Natural killer cell (primary cell): ENCODE results near the gene CASP1. TPM values are rescaled to one million over a fixed set of nuclear protein-coding genes. Genes with fewer than 3 reads are reported as not detected.

Source experiments
- ATAC-seq, 3 donors: fragments of 150-1000 bp in 2 of 3; fragments of 200-7000 bp in 1 of 3; cut with Tn5 transposase; 1 replicate in 1 of 3; 2 replicates in 2 of 3; pipeline ENCODE4 v1.10.0; 2021; ENCODE audit warnings: mild to moderate bottlenecking in 2 of 3, moderate library complexity in 2 of 3
- DNase-seq, 2 donors: peaks; one replicate each; pipeline versions ENCODE4 v3.0.0 to v3.0.0-alpha.2; 2013 to 2021; ENCODE audit warnings: mixed read lengths in 1 of 2
- H3K27ac ChIP-seq: one replicate; pipeline ENCODE4 v1.5.1; 2013; ENCODE audit warnings: mild to moderate bottlenecking, low read length
- H3K27me3 ChIP-seq: one replicate; pipeline ENCODE4 v1.6.1; 2013; ENCODE audit warnings: low read length; ENCODE audit not compliant: control insufficient read depth, insufficient read depth
- H3K36me3 ChIP-seq: one replicate; pipeline ENCODE4 v1.6.1; 2013; ENCODE audit warnings: low read length; ENCODE audit not compliant: control insufficient read depth, insufficient read depth
- H3K4me1 ChIP-seq: one replicate; pipeline ENCODE4 v1.6.1; 2013; ENCODE audit warnings: low read length; ENCODE audit not compliant: control insufficient read depth, insufficient read depth
- H3K4me3 ChIP-seq: one replicate; pipeline ENCODE4 v1.5.1; 2013; ENCODE audit warnings: low read length
- H3K9me3 ChIP-seq: one replicate; pipeline ENCODE4 v1.6.1; 2013; ENCODE audit warnings: low read length; ENCODE audit not compliant: control insufficient read depth, insufficient read depth
- H3K27ac Mint-ChIP-seq, 2 donors: one replicate each; pipeline ENCODE4 v1.8.0; 2022; ENCODE audit warnings: mild to moderate bottlenecking in 2 of 2, mixed read lengths in 2 of 2, moderate library complexity in 1 of 2
- H3K27me3 Mint-ChIP-seq, 2 donors: one replicate each; pipeline ENCODE4 v1.8.0; 2022; ENCODE audit warnings: low read depth in 2 of 2, mixed read lengths in 2 of 2
- H3K36me3 Mint-ChIP-seq: one replicate; pipeline ENCODE4 v1.8.0; 2022; ENCODE audit warnings: mixed read lengths
- H3K4me1 Mint-ChIP-seq, 2 donors: one replicate each; pipeline ENCODE4 v1.8.0; 2022; ENCODE audit warnings: mixed read lengths in 2 of 2
- H3K4me3 Mint-ChIP-seq: one replicate; pipeline ENCODE4 v1.8.0; 2022; ENCODE audit warnings: mild to moderate bottlenecking, moderate library complexity, mixed read lengths
- H3K9me3 Mint-ChIP-seq, 2 donors: one replicate each; pipeline ENCODE4 v1.8.0; 2022; ENCODE audit warnings: mixed read lengths in 2 of 2
- WGBS: methylation state at CpG from one replicate; pipeline ENCODE4 v1.1.7; 2013; ENCODE audit warnings: missing lambda C conversion rate; ENCODE audit not compliant: insufficient coverage; 5-methylcytosine and 5-hydroxymethylcytosine counted together
- intact Hi-C: fragments of 100-400 bp; cut with micrococcal nuclease; formaldehyde crosslinking; loops from one replicate; pipeline ENCODE4 v1.14.2; 2022
- total RNA-seq, 4 donors: library from RNA; stranded (reverse); fragments of 120-200 nt in 1 of 4; gene quantifications; one replicate each; pipeline versions ENCODE4 v1.2.3 to v1.2.4, GENCODE V29; 2013 to 2022
- TF ChIP-seq, protein P1 (sequence below): fragments of 200-600 bp; IDR thresholded peaks from one replicate; pipeline ENCODE4 v1.8.0; 2022; ENCODE audit warnings: antibody characterized with exemption

Gene CASP1
- total RNA-seq, 3 donors from 2014 or later (not counting 1 experiment from before 2014, with no cell fraction given), result 89.3 to 117 (median 93.8) TPM

DNA sequence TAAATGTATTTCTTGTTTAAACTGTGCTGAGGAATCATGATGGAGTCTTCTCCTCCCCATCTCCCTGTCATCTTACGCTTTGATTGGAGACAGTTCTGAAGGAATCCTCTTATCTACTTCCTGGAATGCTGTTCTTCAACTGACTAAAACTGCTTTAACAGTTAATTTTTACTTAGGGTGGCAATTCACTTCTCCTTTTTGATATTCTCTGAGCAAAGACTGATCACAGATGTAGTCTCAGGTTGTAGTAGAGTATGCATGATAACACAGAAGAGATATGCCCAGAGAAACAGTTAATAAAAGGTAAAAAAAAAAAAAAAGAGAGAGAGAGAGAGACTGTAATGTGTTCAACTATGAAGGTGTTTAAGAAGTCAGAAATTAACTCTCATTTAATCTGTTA, 10.6 kb downstream of the CASP1 start:
- Histone ChIP-seq H3K4me1 (no peaks in the 10 kb centered on the region), H3K9me3 (no peaks in the 10 kb centered on the region), H3K27me3 (no peaks in the 10 kb centered on the region), H3K27ac (no peak overlapping the region), H3K36me3 (peaks cover 46% of the 10 kb centered on the region), H3K4me3 (no peak overlapping the region)
- TF ChIP-seq, protein P1, sequence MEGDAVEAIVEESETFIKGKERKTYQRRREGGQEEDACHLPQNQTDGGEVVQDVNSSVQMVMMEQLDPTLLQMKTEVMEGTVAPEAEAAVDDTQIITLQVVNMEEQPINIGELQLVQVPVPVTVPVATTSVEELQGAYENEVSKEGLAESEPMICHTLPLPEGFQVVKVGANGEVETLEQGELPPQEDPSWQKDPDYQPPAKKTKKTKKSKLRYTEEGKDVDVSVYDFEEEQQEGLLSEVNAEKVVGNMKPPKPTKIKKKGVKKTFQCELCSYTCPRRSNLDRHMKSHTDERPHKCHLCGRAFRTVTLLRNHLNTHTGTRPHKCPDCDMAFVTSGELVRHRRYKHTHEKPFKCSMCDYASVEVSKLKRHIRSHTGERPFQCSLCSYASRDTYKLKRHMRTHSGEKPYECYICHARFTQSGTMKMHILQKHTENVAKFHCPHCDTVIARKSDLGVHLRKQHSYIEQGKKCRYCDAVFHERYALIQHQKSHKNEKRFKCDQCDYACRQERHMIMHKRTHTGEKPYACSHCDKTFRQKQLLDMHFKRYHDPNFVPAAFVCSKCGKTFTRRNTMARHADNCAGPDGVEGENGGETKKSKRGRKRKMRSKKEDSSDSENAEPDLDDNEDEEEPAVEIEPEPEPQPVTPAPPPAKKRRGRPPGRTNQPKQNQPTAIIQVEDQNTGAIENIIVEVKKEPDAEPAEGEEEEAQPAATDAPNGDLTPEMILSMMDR, result no peak
- H3K27ac Mint-ChIP-seq, result peak overlapping the region; percentile 13 to 39
- intact Hi-C loops, result no loop called here
- H3K4me3 Mint-ChIP-seq, result no peak overlapping the region
- H3K27me3 Mint-ChIP-seq, result no peaks in the 10 kb centered on the region
- DNase-seq (no peak), ATAC-seq (no peak)
- H3K9me3 Mint-ChIP-seq, result no peaks in the 10 kb centered on the region
- H3K4me1 Mint-ChIP-seq, result peaks cover 15 to 34% of the 10 kb centered on the region in 2 donors
- WGBS, result 80% methylated on average over 1 of the region's 1 CpG
- H3K36me3 Mint-ChIP-seq, result peaks cover 24% of the 10 kb centered on the region

DNA sequence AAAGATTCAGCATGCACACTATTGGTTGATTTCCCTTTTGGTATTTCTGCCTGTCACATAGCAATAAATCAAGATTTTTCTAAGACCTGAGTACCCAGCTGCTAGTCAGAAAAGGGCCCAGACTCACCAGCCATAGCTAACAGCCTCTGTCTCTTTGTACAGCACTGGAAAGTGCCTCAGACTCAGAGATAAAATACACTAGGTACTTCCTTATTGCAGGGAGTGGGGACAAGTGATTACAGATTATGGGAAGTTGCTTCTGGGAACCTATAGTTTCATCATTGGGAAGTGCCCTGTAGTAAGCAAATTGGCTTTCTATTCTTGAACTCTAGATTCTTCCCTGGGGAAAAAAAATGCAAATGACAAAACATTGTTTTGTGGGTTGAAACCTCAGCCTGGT, 11.9 kb downstream of the CASP1 start, which contains the start of gene CASP5:
CASP5 (minus strand) TSS at position 166 of the 400 bp plus-strand sequence; CDS start at position 134, 32 bp downstream.
- intact Hi-C loops, result no loop called here
- no peaks in the 10 kb centered on the region for H3K4me1 ChIP-seq

GRCh38 chr11:105022527-105022926, 12.4 kb downstream of the CASP1 start:
- no peaks in the 10 kb centered on the region for H3K4me1 ChIP-seq
- peaks cover 14% of the 10 kb centered on the region for H3K36me3 Mint-ChIP-seq
- ATAC-seq (no peak), DNase-seq (no peak)
- no peaks in the 10 kb centered on the region for H3K27me3 Mint-ChIP-seq
- no peak overlapping the region for H3K27ac ChIP-seq
- H3K27me3 ChIP-seq, result no peaks in the 10 kb centered on the region
- H3K4me3 ChIP-seq, result no peak overlapping the region
- no peak overlapping the region for H3K4me3 Mint-ChIP-seq
- H3K36me3 ChIP-seq, result peaks cover 28% of the 10 kb centered on the region
- intact Hi-C loops, result no loop called here
- H3K4me1 Mint-ChIP-seq, result peaks cover 1 to 20% of the 10 kb centered on the region in 2 donors
- TF ChIP-seq, protein P1, result no peak
- no peaks in the 10 kb centered on the region for H3K9me3 ChIP-seq
- H3K9me3 Mint-ChIP-seq, result no peaks in the 10 kb centered on the region
- 30% methylated on average over 2 of the region's 2 CpGs for WGBS
- peak overlapping the region in 1 of 2 donors; percentile 10 for H3K27ac Mint-ChIP-seq

More for the DNA sequence above, 11.9 kb downstream of the CASP1 start, which contains the start of gene CASP5:
- Histone ChIP-seq H3K9me3 (no peaks in the 10 kb centered on the region), H3K27ac (no peak within 1 kb of the TSS), H3K4me3 (no peak within 1 kb of the TSS), H3K36me3 (peaks cover 32% of the 10 kb centered on the region), H3K27me3 (no peaks in the 10 kb centered on the region)
- DNase-seq (no peak), ATAC-seq (no peak)
- no peaks in the 10 kb centered on the region for H3K9me3 Mint-ChIP-seq
- H3K27me3 Mint-ChIP-seq, result no peaks in the 10 kb centered on the region
- H3K36me3 Mint-ChIP-seq, result peaks cover 14% of the 10 kb centered on the region
- H3K4me1 Mint-ChIP-seq, result peaks cover 6 to 25% of the 10 kb centered on the region in 2 donors
- TF ChIP-seq, protein P1, result no peak
- no peak within 1 kb of the TSS for H3K4me3 Mint-ChIP-seq
- peak within 1 kb of the TSS in 1 of 2 donors; percentile 13 for H3K27ac Mint-ChIP-seq

DNA sequence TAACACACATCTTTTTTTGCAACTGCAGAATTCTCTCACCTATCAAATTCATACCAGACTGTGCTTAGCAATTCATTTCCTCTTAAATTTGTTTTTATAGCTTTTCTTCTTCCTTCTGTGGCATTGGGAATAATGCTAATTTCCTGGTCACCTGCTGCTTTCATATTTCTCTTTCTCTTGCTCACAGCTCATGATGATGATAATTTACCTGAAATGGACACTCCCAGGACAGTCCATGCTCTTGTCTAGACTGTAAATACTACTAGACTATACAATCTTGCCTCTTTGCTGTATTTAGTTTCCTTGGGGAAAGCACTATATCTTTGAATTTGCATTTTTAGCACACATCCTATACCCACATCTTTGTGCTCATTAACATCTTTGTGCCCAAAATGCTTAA, 27.5 kb downstream of the CASP1 start:
- Mint-ChIP-seq H3K9me3 (no peaks in the 10 kb centered on the region), H3K36me3 (no peaks in the 10 kb centered on the region), H3K27me3 (no peaks in the 10 kb centered on the region), H3K27ac (no peak overlapping the region), H3K4me1 (no peaks in the 10 kb centered on the region), H3K4me3 (no peak overlapping the region)
- ATAC-seq (no peak), DNase-seq (no peak)
- no peaks in the 10 kb centered on the region for H3K9me3 ChIP-seq
- no peaks in the 10 kb centered on the region for H3K4me1 ChIP-seq
- H3K4me3 ChIP-seq, result no peak overlapping the region
- no peaks in the 10 kb centered on the region for H3K36me3 ChIP-seq
- H3K27me3 ChIP-seq, result no peaks in the 10 kb centered on the region
- TF ChIP-seq, protein P1, result no peak
- intact Hi-C loops, result loop anchor here (10.0 kb wide), 3 partner anchors 63 to 473 kb away; no protein-coding TSS in a partner anchor
- H3K27ac ChIP-seq, result no peak overlapping the region
